ENCODE data around the gene WNT7B.

- TF ChIP-seq POLR2A (IDR thresholded peaks at IDR 0.05) (no peak), CTCF (IDR thresholded peaks at IDR 0.05) (no peak)
Observed at GRCh38 chr22:45975164-45976161, 1.5 kb downstream of the WNT7B start.

Data from testis (tissue), 2 donors.